SK-N-MC (cell line): ENCODE measurements around the gene CAMK1D.
"Not testable (repeated sequence)": the region's sequence is repeated elsewhere in the genome, so short reads cannot be mapped to it uniquely, and the experiment has no call there.

Experiments used
- DNase-seq: peaks from one replicate; pipeline ENCODE4 v3.0.0-alpha.2; 2011; ENCODE audit warnings: low read depth, low spot score
- H3K27ac ChIP-seq: fragments of 200-600 bp; sonication (generic); 2 replicates; pipeline ENCODE4 v1.5.1; 2016; ENCODE audit warnings: mixed run types
- H3K36me3 ChIP-seq: fragments of 200-600 bp; sonication (generic); 2 replicates; pipeline ENCODE4 v1.6.1; 2017; ENCODE audit warnings: antibody characterized with exemption, low read length, mixed read lengths; ENCODE audit not compliant: insufficient read depth
- H3K4me3 ChIP-seq: fragments of 200-600 bp; sonication (generic); 2 replicates; pipeline ENCODE4 v1.5.1; 2016
- H3K9ac ChIP-seq: fragments of 200-600 bp; sonication (generic); 2 replicates; pipeline ENCODE4 v1.8.0; 2017; ENCODE audit warnings: mixed run types, mixed read lengths; ENCODE audit not compliant: insufficient read length
- H3K9me3 ChIP-seq: fragments of 200-600 bp; sonication (generic); 2 replicates; pipeline ENCODE4 v1.6.1; 2017; ENCODE audit warnings: low read depth, mild to moderate bottlenecking, antibody characterized with exemption, low read length, moderate library complexity, mixed read lengths
- EZH2 ChIP-seq: fragments of 200-600 bp; sonication (generic); IDR thresholded peaks from one replicate; pipeline ENCODE4 v1.6.1; 2017; ENCODE audit warnings: antibody characterized with exemption
- FOXP2 ChIP-seq: optimal IDR thresholded peaks from 2 replicates; pipeline ENCODE3; 2011; ENCODE audit warnings: mild to moderate bottlenecking, moderate library complexity; ENCODE audit not compliant: insufficient read depth; ENCODE audit errors: extremely low read length, control extremely low read depth
- POLR2AphosphoS5 ChIP-seq: IDR thresholded peaks from 2 replicates; pipeline ENCODE4 v1.6.1; 2012; ENCODE audit warnings: mild to moderate bottlenecking, low read depth, low read length, borderline replicate concordance

The CAMK1D gene

GRCh38 chr10:12348870-12349628, at the start of gene CAMK1D:
Gene CAMK1D (plus strand): TSS chr10:12349547.
- Histone ChIP-seq H3K9ac (no peak within 1 kb of the TSS), H3K4me3 (peak within 1 kb of the TSS; percentile 85), H3K9me3 (no peaks in the 10 kb centered on the region), H3K36me3 (no peaks in the 10 kb centered on the region), H3K27ac (no peak within 1 kb of the TSS)
- TF ChIP-seq POLR2AphosphoS5 (0 out of 2 replicates have a peak, but pooled peaks have one; percentile 21), EZH2 (no peak), FOXP2 (no peak)
- no peak for DNase-seq

GRCh38 chr10:12301036-12301435, 48.3 kb upstream of the CAMK1D start:
- not testable (repeated sequence) for H3K4me3 ChIP-seq, H3K27ac ChIP-seq, H3K9me3 ChIP-seq, DNase-seq, H3K36me3 ChIP-seq, H3K9ac ChIP-seq

GRCh38 chr10:12308057-12308456, 41.3 kb upstream of the CAMK1D start:
- Histone ChIP-seq H3K9ac (no peak overlapping the region), H3K27ac (no peak overlapping the region), H3K36me3 (no peaks in the 10 kb centered on the region), H3K4me3 (no peak overlapping the region), H3K9me3 (no peaks in the 10 kb centered on the region)
- TF ChIP-seq EZH2, result no peak
- no peak for TF ChIP-seq FOXP2
- TF ChIP-seq POLR2AphosphoS5, result no peak
- DNase-seq, result no peak

GRCh38 chr10:12308736-12309375, 40.5 kb upstream of the CAMK1D start:
- Histone ChIP-seq H3K4me3 (no peak overlapping the region), H3K9me3 (no peaks in the 10 kb centered on the region), H3K9ac (no peak overlapping the region), H3K36me3 (no peaks in the 10 kb centered on the region), H3K27ac (no peak overlapping the region)
- DNase-seq, result no peak
- TF ChIP-seq EZH2, result no peak
- TF ChIP-seq FOXP2, result no peak
- TF ChIP-seq POLR2AphosphoS5, result no peak

- H3K4me3 ChIP-seq, H3K27ac ChIP-seq, H3K9me3 ChIP-seq, DNase-seq, H3K9ac ChIP-seq, H3K36me3 ChIP-seq: not testable (repeated sequence)
Measured at GRCh38 chr10:12309783-12310182, 39.6 kb upstream of the CAMK1D start.

- no peak for DNase-seq
- Histone ChIP-seq H3K4me3 (no peak overlapping the region), H3K36me3 (no peaks in the 10 kb centered on the region), H3K27ac (no peak overlapping the region), H3K9me3 (no peaks in the 10 kb centered on the region), H3K9ac (no peak overlapping the region)
- TF ChIP-seq FOXP2, result no peak
Measured at GRCh38 chr10:12314836-12315235, 34.5 kb upstream of the CAMK1D start.

- H3K9ac ChIP-seq, result no peak overlapping the region
- TF ChIP-seq POLR2AphosphoS5 (no peak), FOXP2 (no peak), EZH2 (no peak)
- no peak overlapping the region for H3K4me3 ChIP-seq
- no peaks in the 10 kb centered on the region for H3K36me3 ChIP-seq
- DNase-seq, result no peak
- no peak overlapping the region for H3K27ac ChIP-seq
- H3K9me3 ChIP-seq, result no peaks in the 10 kb centered on the region
Measured at GRCh38 chr10:12319076-12319475, 30.3 kb upstream of the CAMK1D start.

GRCh38 chr10:12320892-12321291, 28.5 kb upstream of the CAMK1D start:
- Histone ChIP-seq H3K27ac (no peak overlapping the region), H3K36me3 (no peaks in the 10 kb centered on the region), H3K4me3 (no peak overlapping the region), H3K9me3 (no peaks in the 10 kb centered on the region), H3K9ac (no peak overlapping the region)
- TF ChIP-seq FOXP2, result no peak
- TF ChIP-seq POLR2AphosphoS5, result no peak
- no peak for TF ChIP-seq EZH2
- DNase-seq, result no peak

GRCh38 chr10:12321641-12322040, 27.7 kb upstream of the CAMK1D start:
- DNase-seq, result no peak
- H3K27ac ChIP-seq, result no peak overlapping the region
- no peaks in the 10 kb centered on the region for H3K9me3 ChIP-seq
- no peaks in the 10 kb centered on the region for H3K36me3 ChIP-seq
- no peak overlapping the region for H3K4me3 ChIP-seq
- no peak overlapping the region for H3K9ac ChIP-seq
- no peak for TF ChIP-seq POLR2AphosphoS5
- no peak for TF ChIP-seq EZH2
- TF ChIP-seq FOXP2, result no peak
